Activated B cell treated with CpG ODN at 0.5 μM for 24 hours (primary cell): ENCODE results near the gene SDE2. TPM values are rescaled to one million over a fixed set of nuclear protein-coding genes. Genes with fewer than 3 reads are reported as not detected.

Source experiments
- ATAC-seq: fragments of 200-7000 bp; cut with Tn5 transposase; one replicate; pipeline ENCODE4 v1.10.0; 2021; ENCODE audit warnings: low read depth, mild to moderate bottlenecking, moderate library complexity
- CTCF ChIA-PET: fragments of 350-600 bp; sonication (Branson Sonifier 250); formaldehyde crosslinking; loops from one replicate; lab custom pipeline; 2021; ENCODE audit warnings: antibody characterized with exemption; lab: Charles Lee
- POLR2A ChIA-PET: fragments of 350-600 bp; sonication (Branson Sonifier 250); formaldehyde crosslinking; loops from one replicate; lab custom pipeline; 2021; ENCODE audit warnings: antibody characterized with exemption; lab: Charles Lee
- DNase-seq: peaks from one replicate; pipeline ENCODE4 v3.0.0; 2022
- H3K27ac Mint-ChIP-seq: one replicate; pipeline ENCODE4 v1.8.0; 2020; ENCODE audit warnings: mixed read lengths
- H3K27me3 Mint-ChIP-seq: one replicate; pipeline ENCODE4 v1.8.0; 2021; ENCODE audit warnings: mixed read lengths
- H3K36me3 Mint-ChIP-seq: one replicate; pipeline ENCODE4 v1.8.0; 2021; ENCODE audit warnings: low read depth, mixed read lengths
- H3K4me1 Mint-ChIP-seq: one replicate; pipeline ENCODE4 v1.8.0; 2021; ENCODE audit warnings: mixed read lengths
- H3K4me3 Mint-ChIP-seq: one replicate; pipeline ENCODE4 v1.8.0; 2020; ENCODE audit warnings: mild to moderate bottlenecking, mixed read lengths
- H3K9me3 Mint-ChIP-seq: one replicate; pipeline ENCODE4 v1.8.0; 2020; ENCODE audit warnings: mixed read lengths
- CTCF ChIP-seq: fragments of 200-600 bp; IDR thresholded peaks from one replicate; pipeline ENCODE4 v1.8.0; 2022; ENCODE audit warnings: antibody characterized with exemption, mild to moderate bottlenecking
- intact Hi-C: fragments of 100-400 bp; cut with micrococcal nuclease; formaldehyde crosslinking; loops from one replicate; pipeline ENCODE4 v1.15.1; 2024
- total RNA-seq: library from RNA; stranded (reverse); gene quantifications from 2 replicates; pipeline ENCODE4 v1.2.3, GENCODE V29; 2022

SDE2 gene
- total RNA-seq, 1 donor from 2014 or later = 21.8 TPM

DNA sequence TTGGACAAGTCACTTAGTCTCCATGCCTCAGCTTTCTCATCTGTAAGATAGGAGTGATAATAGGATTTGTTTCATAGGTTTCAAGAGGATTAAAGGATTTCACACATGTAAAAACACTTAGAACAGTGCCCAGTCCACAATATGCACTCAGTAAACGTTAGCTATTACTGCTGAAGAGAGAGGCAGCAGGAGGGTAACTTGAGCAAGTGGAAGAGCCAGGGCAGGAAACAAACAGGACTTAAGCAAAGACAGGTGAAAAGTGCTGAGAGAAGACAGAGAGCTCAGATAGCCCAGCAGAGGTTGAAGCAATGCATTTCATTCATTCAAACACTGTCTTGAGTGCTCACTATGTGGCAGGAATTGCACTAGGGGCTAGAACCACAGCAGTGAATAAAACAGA is 42.3 kb upstream of the SDE2 start:
- H3K36me3 Mint-ChIP-seq = peaks cover 3% of the 10 kb centered on the region

GRCh38 chr1:226038661-226039060 is 39.5 kb upstream of the SDE2 start:
- H3K9me3 Mint-ChIP-seq = no peaks in the 10 kb centered on the region
- intact Hi-C loops = no loop called here
- H3K4me3 Mint-ChIP-seq = no peak overlapping the region
- no peak overlapping the region for H3K27ac Mint-ChIP-seq
- ChIA-PET CTCF (no interaction called here), POLR2A (no interaction called here)
- no peak for TF ChIP-seq CTCF
- DNase-seq (no peak), ATAC-seq (no peak)
- no peaks in the 10 kb centered on the region for H3K27me3 Mint-ChIP-seq
- H3K36me3 Mint-ChIP-seq = no peaks in the 10 kb centered on the region
- H3K4me1 Mint-ChIP-seq = peaks cover 9% of the 10 kb centered on the region

More for the DNA sequence above, 42.3 kb upstream of the SDE2 start:
- ChIA-PET POLR2A (interaction anchor here (1.3 kb wide), 1 partner anchor 42 kb away, joined by 4 read pairs; the partner anchor contains the start of gene SDE2), CTCF (interaction anchor here (0.7 to 0.8 kb wide), 2 partner anchors 13 to 14 kb away, joined by 3 to 4 read pairs; no protein-coding TSS in a partner anchor)
- ATAC-seq = no peak
- Mint-ChIP-seq H3K27me3 (no peaks in the 10 kb centered on the region), H3K27ac (no peak overlapping the region), H3K4me1 (peaks cover 2% of the 10 kb centered on the region), H3K9me3 (no peaks in the 10 kb centered on the region), H3K4me3 (no peak overlapping the region)
- intact Hi-C loops = no loop called here
- TF ChIP-seq CTCF = no peak
- DNase-seq = no peak

DNA sequence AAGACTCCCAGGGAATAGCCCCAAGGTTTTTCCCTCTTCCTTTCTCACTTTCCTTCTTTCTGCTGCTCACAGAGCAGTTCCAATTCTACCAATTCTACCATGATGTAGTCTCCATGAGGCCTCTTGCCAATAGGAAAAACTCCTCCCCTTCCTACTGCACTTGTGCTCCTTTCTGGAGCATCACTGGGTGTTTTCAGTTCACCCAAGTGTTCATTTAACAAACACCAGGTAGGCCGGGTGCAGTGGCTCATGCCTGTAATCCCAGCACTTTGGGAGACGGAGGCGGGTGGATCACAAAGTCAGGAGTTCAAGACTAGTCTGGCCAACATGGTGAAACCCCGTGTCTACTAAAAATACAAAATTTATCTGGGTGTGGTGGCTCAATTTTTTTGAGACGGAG is 36.8 kb upstream of the SDE2 start:
- H3K27me3 Mint-ChIP-seq = no peaks in the 10 kb centered on the region
- POLR2A ChIA-PET = interaction anchor here (1.4 to 2.1 kb wide), 2 partner anchors 26 to 36 kb away, joined by 4 to 7 read pairs; partner anchors contain the start of genes H3-3A and SDE2
- ATAC-seq = no peak
- no peak for DNase-seq
- peaks cover 17% of the 10 kb centered on the region for H3K4me1 Mint-ChIP-seq
- intact Hi-C loops = loop anchor here (2.0 kb wide), 1 partner anchor 17 kb away; no protein-coding TSS in a partner anchor
- no peaks in the 10 kb centered on the region for H3K9me3 Mint-ChIP-seq
- H3K27ac Mint-ChIP-seq = no peak overlapping the region
- CTCF ChIA-PET = no interaction called here
- no peaks in the 10 kb centered on the region for H3K36me3 Mint-ChIP-seq
- no peak for TF ChIP-seq CTCF
- no peak overlapping the region for H3K4me3 Mint-ChIP-seq

- no peak for DNase-seq
- TF ChIP-seq CTCF = no peak
- H3K9me3 Mint-ChIP-seq = no peaks in the 10 kb centered on the region
- no peaks in the 10 kb centered on the region for H3K36me3 Mint-ChIP-seq
- intact Hi-C loops = loop anchor here (2.0 kb wide), 1 partner anchor 18 kb away; no protein-coding TSS in a partner anchor
- H3K27me3 Mint-ChIP-seq = no peaks in the 10 kb centered on the region
- H3K4me1 Mint-ChIP-seq = peaks cover 30% of the 10 kb centered on the region
- ChIA-PET CTCF (no interaction called here), POLR2A (interaction anchor here (0.6 to 2.9 kb wide), 6 partner anchors 22 to 35 kb away, joined by 3 to 25 read pairs (median 3); partner anchors contain the start of genes H3-3A and SDE2)
- ATAC-seq = peak; percentile 55
- H3K27ac Mint-ChIP-seq = no peak overlapping the region
- H3K4me3 Mint-ChIP-seq = no peak overlapping the region
These were observed 35.3 kb upstream of the SDE2 start for GRCh38 chr1:226034482-226034881.

GRCh38 chr1:226033991-226034390 is 34.8 kb upstream of the SDE2 start:
- ATAC-seq (no peak), DNase-seq (no peak)
- Mint-ChIP-seq H3K4me3 (no peak overlapping the region), H3K4me1 (peaks cover 35% of the 10 kb centered on the region), H3K27me3 (no peaks in the 10 kb centered on the region), H3K36me3 (no peaks in the 10 kb centered on the region), H3K27ac (no peak overlapping the region), H3K9me3 (no peaks in the 10 kb centered on the region)
- ChIA-PET POLR2A (interaction anchor here (0.6 to 2.9 kb wide), 7 partner anchors 22 to 34 kb away, joined by 3 to 25 read pairs (median 3); partner anchors contain the start of genes H3-3A and SDE2), CTCF (no interaction called here)
- TF ChIP-seq CTCF = no peak
- intact Hi-C loops = loop anchor here (2.0 kb wide), 1 partner anchor 19 kb away; no protein-coding TSS in a partner anchor
